GM18909 (cell line): ENCODE results near the gene PARVB.
A peak's percentile ranks its signal among the peaks of the same experiment; 100 is the strongest.
"Not testable (repeated sequence)": the region's sequence is repeated elsewhere in the genome, so short reads cannot be mapped to it uniquely, and the experiment has no call there.

Experiments
- ATAC-seq: cut with Tn5 transposase; IDR thresholded peaks from one replicate; pipeline ENCODE4 v1.9.1; 2021; ENCODE audit warnings: mild to moderate bottlenecking; ENCODE audit not compliant: unreplicated experiment, poor library complexity

Gene PARVB

DNA sequence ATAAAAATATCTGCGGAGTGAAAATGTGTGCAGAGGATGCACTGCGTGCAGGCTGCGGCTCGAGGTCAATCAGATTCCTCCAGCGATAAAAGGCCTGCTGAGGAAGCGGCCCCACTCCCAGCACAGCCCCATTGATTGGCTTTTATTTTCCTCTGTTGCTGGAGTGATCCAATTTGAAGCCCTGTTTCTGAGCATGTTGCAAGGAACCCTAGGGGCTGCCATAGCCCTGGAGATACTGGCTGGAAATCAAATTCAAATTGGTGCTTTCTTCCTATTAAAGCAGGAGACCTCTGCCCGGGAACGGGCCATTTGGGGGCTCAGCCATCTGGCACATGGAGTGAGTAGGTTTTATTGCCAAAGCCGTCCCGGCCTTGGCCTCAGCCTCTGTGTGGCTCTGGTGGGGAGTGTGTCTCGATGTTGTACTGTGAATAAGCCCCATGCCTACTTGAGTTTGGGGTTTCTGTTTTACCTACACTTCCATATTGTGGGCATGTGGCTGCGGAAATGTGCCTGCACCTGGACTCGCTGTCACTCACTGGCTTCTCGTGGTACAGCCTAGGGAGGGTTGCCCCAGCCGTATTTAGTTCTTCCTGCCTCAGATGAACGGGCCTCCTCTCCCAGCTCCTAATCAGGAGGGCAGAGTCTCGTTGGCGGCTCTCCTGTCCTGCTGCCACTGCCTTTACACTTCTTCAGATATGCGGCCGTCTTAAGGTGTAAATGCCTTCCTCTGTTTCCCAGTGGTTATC lies 25.6 kb downstream of the PARVB start:
- no peak for ATAC-seq

DNA sequence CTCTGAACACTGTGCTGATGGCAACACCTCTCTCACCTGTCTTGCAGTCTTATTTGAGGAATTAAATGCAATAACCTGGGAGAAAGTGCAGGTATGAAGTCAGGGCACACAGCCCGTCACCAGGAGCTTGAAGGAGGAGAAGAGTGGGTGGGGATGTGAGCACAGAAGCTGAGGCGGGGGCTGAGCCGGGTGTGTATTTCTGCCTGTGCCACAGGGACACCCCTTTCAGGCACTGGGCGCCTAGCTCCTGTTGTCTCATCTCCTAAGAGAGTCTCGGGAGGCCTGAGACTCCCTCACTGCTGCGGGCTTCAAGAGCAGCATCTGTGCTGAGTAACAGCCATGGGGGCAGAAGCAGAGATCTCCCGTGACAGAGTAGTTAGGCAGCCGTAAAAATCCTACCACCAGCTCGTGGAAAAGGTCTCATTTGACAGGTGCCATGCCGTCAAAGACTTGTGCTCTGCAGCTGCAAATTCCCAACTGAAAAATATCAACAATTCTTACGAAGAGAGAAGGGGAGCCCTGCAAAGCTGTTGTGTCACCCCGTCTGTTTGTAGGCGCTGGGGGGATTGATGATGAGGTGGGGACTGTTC lies 26.8 kb downstream of the PARVB start:
- no peak for ATAC-seq

DNA sequence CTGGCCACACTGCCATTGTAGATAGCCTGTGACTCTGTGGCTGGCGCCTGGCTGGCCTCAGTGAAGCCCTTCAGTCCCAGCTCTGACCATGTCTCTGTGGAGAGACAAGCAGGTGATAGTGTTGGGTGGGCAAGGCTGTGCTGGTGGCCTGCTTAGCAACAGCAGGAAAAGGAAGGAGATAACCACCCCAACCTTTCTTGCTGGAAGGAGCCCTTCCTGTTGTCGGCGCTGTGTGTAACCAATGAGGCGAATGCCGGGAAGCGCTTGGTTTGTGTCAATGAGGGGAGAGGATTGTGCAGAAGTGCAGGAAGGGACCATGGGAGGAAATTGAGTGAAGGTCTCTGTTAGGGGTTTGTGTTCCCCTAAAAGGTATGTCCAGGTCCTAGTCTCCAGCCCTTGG lies 27.3 kb downstream of the PARVB start:
- no peak for ATAC-seq

DNA sequence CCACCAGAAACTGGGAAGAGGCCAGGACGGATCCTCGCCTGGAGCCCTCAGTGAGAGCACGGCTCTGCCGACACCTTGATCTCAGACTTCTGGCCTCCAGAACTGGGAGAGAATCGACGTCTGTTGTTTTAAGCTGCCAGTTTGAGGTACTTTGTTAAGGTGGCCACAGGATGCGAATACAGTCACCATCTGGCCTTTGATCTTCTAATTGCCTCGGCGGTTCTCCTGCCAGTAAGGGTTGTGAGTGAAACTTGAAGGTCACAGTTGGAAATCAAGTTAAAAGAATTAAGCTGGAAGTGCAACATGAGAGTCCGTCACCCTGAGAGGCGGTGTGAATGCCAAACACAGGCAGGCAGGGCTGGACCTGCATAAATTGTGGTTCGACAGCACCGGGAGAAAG lies 27.9 kb downstream of the PARVB start:
- no peak for ATAC-seq

DNA sequence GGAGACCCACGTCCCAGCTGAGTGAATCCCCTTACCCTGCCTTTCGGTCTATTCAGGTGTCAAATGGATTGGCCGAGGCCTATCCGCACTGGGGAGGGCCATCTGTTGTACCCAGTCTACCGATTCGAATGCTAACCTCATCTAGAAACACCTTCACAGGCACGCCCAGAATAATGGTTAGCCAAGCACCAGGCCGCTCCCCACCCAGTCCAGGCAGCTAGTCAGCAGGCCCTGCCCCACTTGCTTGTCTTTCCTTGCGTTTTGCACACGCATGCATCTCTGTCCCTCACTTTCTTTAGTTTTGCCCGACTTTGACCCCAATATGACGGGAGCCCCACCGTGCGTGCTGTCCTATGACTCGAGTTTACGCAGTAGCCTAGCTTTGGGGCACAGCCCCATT lies 31.7 kb downstream of the PARVB start:
- no peak for ATAC-seq

DNA sequence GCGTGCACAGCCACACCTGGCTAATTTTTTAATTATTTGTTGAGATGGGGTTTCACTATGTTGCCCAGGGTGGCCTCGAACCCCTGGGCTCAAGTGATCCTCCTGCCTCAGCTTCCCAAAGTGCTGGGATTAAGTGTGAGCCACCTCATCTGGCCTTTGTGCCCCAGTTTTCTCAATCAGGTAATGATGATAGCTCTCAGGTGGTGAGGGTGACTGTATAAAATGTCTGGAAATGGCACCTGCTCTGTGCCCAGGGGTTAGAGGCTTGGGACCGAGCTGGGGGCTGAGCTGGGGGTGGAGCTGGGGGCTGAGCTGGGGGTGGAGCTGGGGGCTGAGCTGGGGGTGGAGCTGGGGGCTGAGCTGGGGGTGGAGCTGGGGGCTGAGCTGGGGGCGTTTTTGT lies 32.5 kb downstream of the PARVB start:
- not testable (repeated sequence) for ATAC-seq

DNA sequence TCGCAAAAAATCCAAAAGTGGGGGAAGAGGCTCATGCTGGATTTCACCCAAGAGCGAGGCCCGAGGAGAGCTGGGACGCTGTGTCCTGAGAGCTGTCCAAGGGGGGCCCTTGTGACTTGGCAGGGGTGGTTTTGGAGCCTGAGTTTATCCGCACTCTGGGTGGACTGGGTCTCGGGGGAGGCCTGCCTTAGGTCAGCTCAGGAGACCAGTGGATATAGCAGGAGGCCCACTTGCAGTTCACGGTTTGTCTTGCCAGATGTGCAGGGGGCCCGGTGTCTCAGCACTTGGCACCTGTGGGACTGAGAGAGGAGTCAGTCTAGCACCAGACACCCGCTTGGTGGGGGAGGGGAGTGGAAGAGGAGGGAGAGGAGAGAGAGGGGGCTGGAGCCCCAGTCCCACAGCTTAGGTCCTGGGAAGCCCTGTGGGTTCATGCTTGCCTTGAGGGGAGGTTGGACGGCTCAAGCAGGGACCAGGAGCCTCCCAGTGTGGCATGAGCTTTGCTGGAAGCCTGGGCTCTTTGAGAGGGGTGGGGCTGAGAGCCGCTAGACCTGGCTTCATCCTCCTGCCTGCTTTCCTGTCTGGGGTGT lies 33.4 kb downstream of the PARVB start:
- no peak for ATAC-seq

DNA sequence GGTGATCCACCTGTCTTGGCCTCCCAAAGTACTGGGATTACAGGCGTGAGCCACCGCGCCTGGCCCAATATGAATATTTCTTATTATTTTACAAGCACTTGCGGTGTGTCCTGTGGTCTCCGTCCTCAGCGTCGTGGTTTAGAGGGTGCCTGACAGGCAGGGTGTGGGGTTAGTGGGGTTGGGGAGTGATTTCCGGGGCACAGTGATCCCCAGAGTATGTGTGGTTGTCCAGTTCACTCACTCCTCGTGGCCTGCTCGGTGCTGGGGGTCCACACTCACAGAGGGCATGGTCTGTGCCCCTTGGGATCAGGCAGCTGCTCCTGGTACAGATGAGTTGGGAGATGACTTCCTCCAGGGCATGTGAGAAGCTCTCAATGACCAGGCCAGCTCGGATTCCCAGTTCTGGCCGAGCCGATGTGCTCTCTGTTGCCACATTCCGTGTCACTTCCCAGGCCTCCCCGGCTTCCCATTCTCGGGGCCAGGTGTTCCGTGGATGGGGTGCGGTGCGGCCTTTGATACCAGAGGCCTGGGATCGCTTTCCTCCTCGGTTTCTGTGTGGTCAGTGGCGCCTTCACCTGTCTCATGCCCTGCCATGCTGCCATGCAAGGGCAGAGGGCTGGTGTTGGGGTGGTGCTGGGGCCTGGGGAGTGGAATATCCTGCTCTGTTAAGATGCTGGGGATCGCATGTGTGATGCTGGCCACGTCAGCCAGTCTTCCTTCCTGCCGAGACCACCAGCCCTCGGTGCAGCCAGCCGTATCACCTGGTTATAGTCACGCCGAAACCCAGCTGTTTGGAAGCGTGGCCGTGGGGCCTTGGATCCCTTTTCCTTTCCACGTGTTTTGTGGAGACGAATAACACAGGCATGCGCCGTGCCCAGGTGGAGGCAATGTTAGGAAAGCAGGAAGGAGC lies 39.6 kb downstream of the PARVB start:
- ATAC-seq = no peak

DNA sequence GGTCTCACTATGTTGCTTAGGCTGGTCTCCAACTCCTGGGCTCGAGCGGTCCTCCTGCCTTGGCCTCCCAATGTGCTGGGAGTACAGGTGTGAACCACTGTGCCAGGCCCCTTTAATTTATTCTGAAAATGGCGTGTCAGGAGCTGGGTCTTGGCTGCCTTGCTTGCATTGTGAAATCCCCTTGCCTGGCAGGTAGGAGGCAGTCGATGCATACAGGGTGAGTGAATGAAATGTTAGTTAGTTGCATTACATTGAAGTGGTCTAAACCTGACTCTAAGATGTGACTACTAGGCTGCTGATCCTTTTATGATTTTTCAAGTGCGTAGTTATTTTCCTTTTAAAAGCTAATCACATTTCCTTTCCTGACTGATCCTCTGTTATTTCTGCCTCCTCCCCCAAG lies 42.9 kb downstream of the PARVB start:
- ATAC-seq = no peak

DNA sequence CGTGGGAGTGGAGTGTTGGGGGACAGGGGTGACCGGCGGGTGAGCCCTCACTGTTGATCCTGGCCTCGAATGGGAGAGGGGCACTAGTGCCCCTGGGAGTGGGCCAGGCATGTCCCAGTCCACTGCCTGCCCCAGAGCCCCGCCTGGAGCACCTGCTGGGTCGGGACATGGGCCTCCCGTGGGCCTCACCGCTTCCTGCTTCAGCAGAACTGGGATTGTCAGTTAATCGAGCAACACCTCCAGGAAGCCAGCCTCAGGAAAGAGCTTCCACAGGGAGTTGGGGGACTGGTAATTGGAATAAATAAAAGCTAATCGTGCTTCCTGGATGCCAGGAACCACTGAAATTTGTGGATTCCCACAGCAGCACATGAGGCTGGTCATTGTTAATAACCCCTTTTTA lies 43.8 kb downstream of the PARVB start:
- ATAC-seq = no peak

DNA sequence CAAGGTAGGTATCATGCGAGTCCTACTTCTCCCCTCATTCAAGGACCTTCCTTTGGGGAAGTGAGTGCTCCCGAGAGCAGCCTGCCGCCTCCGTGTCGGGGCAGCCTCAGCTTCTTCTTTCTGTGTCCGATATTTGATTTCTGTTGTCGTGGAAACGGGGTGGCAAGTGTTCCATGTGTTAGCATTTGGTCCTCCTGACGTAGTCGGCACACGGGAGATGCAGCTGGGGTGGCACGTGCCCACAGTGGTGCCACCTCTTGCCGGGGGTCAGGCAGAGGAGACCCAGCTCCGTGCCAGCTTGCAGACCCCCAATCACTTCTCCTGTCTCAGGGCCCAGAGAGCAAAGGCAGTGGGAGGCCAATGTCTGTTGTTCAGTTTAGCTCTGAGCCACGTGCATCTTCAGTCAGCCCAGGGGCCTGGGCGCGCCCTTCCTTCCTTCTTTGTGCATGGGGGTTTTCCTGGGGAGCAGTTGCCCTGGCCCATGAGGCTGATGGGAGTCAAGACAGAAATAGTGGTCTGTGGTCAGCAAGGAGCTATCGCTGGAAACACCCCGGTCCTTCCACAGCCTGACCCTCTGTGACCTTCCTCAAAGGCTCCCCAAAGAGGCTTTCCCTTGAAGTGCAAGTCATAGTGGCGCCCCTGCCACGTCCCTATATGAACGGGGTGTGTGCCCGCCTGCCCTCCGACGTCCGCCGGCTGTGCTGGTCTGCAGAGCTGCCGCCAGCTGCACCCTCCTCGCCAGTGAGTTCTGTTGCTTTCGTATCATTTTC lies 44.5 kb downstream of the PARVB start:
- ATAC-seq = peak; percentile 63

DNA sequence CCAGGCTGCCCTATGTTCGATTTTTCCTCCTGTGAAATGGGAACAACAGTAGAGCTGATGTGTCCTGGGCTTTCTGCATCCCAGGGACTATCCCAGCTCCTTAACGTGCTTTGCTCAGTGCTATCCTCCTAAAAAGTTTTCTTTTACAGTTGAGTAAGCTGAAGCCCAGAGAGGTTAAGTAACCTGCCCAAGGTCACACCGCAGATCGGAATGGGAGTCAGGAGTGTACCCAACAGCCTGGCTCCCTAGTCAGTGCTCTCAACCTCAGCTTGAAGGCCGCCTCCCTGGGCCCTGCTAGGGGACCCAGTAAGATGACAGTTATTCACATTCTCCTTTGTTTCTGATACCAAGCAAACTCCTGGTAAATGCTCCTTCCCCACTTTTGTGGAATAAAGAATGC lies 45.9 kb downstream of the PARVB start:
- no peak for ATAC-seq

DNA sequence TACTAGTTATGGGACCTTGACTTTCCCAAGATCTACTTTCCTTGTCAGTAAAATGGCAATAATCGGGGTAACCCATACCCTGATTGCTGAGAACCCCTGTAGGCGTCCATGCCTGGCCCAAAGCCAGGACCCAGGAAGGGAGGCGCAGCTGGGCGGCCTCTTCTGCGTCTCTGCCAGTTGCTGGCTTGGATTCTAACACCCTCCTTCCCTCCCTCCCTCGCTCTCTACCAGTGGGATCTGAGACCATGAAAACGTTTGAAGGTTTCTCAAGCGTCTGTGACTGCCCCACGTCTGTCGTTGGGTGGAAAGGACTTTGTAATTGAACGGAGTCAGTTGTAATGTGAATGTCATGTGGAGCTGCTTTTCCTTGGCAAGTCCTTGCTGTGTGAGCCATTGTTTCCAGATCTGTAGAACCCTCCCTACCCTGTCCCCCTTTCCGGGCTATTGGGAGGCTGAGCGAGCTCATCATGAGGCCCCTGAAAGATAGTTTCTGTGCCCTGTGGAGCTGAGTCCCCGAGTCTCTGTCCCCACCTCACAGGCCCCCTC lies 47.8 kb downstream of the PARVB start:
- ATAC-seq = no peak

DNA sequence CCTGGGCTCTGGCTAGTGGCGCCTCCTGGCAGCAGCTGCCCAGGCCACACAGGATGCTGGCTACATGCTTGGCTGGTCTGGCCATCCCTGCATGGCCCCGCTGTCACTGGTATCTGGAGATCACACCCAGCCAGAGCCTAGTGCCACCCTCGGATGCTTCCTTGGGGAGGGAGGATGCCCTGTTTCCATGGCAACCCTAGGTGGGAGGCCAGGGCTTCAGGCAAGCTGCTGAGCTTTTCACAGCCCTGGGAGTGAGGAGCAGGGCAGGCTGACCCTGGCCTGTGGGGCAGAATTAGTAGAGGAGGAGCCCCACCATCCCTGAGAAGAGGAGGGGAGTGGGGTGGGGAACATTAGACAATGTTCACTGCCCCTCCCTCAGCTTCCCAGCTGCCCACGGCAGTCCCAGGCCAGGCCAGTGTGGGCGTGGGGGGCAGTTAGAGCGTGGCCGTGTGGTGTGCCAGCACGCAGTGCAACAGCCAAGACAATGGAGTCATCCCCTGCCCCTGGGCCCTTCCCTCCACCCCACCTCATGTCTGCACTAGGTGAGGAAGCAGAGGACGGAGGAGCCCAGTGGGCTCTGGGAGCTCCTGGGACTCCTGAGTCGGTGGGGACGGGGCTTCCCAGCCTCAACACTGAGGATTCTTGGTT lies 50.4 kb downstream of the PARVB start:
- ATAC-seq = no peak

DNA sequence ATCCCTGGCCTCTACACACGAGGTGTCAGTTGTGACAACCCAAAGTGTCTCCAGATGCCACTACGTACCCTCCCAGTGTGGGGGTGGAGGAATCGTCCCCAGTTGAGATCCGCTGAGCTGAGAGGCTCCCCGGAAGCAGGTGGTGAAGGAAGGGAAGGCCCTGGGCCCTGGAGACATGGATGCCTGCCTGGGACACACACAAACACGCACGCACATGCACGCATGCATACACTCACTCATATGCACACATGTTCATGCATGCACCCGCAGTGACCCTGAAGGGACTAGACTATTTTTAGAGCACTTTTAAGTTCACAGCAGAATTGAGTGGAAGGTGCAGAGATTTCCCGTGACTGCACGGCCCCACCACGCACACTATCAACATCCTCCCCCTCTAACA lies 50.9 kb downstream of the PARVB start:
- no peak for ATAC-seq

DNA sequence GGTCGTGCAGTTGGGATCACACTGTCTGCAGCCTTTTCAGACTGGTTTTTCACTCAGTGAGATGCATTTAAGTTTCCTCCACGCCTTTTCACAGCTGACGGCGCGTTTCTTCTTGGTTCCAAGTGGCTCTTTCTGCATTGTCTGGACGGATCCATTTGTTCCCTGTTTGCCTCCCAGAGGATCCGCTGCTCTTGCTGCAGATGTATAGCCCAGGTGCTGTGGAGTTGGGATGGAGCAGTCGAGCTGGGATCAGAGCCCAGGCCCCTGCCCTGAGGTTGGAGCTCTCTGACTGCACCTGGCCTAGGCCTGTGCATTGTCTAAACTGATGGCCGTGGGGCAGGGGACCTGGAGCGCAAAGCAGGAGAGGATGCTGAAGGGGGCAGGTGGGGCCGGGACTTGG lies 51.6 kb downstream of the PARVB start:
- ATAC-seq = no peak

DNA sequence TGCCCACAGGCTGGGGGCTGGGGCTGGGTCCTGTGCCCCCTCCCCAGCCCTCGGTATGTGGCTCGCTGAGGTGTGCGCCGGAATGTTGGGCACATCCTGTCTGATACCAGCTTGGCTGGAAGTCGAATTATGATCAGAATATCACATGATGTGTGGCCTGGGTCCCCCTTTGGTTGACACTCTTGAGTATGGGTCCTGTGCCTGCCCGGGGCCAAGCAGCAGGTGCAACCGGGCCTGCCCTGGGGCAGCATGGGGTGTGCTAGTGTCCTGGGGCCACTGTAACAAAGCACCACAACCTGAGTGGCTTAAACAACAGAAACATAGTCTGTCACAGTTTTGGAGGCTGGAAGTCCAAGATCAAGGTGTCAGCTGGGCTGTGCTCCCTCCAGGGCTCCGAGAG lies 52.7 kb downstream of the PARVB start:
- no peak for ATAC-seq

DNA sequence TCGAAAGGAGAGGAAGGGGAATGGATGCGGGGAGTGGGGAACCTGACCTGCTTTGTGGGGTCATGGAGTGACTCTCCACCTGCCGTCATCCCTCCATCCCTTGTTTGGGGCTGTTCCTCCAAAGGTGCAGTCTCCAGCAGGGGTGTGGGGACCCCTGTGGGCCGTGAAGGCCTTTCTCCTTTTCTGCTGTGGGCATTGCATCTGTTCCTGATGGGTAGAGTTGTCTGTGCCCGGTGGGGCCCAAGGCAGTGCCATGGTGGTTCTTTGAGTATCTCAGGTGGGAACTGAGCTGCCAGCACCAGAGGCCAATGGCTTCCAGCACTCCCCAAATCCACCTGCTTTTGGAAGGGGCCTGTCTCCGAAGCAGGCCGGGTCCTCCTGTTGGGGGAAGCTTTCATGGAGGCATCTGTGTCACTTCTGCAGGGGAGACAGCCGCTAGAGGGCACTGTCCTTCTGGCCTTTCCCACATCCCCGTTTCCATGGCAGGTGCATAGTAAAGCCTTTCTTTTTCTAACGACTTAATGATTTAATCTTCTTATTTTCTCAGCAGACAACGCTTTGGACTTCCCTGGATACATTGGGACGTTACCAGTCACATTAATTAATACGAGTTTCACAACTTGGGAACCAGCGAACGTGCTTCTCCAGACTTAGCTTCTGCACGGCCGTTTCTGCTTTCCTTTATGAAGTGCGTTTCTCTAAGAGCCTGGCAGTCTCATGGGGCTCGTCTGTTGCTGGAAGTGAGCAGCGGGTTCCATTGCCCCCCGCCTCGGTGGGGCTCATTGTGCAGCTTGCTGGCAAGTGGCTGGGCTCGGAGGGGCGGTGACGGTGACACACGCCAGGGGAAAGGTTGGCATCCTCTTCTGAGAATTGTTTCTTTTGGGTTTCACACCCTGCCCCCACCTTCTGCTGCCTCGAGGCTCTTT lies 57.1 kb downstream of the PARVB start:
- no peak for ATAC-seq
